GM18861 (cell line): ENCODE data around the gene GABRR1.

ENCODE experiments used
- ATAC-seq: cut with Tn5 transposase; IDR thresholded peaks from one replicate; pipeline ENCODE4 v1.9.1; 2021; ENCODE audit not compliant: unreplicated experiment

GABRR1 gene

GRCh38 chr6:89216411-89216810, 747 bp downstream of the GABRR1 start:
- no peak for ATAC-seq

GRCh38 chr6:89215391-89215790, 1.8 kb downstream of the GABRR1 start:
- no peak for ATAC-seq

GRCh38 chr6:89214197-89214596, 3.0 kb downstream of the GABRR1 start:
- no peak for ATAC-seq

DNA sequence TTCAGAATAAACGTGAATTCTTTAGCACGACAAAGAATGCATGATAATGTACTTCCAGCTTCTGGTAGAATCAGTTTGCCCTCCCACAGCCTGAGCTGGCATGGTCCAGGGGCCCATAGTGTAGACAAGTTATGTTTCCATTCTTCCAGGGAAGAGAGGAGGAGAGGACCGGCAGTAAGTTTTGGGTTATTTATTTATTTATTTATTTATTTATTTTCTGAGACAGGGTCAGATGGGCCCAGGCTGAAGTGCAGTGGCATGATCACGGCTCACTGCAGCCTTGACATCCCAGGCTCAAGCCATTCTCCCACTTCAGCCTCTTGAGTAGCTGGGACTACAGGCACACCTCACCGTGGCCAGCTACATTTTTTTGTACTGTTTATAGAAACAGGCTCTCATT, 4.7 kb downstream of the GABRR1 start:
- no peak for ATAC-seq

- ATAC-seq: no peak
Observed at GRCh38 chr6:89209457-89209856, 7.7 kb downstream of the GABRR1 start.

DNA sequence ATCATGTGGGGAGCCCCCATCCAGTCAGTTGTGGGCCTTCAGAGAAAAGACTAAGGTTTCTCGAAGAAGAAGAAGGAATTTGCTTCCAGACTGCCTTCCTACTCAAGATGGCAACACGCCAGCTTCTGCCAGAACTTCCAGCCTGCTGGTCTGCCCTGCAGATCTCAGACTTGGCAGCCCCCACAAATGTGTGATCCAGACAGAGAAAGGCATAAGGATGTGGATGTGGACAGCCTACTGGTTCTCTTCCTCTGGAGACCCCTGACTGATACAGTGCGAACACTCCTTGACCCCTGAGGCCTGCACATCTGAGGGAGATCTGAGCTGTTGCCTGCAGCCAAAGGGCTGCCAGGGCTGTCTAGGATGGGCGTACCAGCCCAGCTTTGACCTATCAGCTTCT, 8.6 kb downstream of the GABRR1 start:
- ATAC-seq: no peak

GRCh38 chr6:89205819-89206218, 11.3 kb downstream of the GABRR1 start:
- ATAC-seq: no peak

- ATAC-seq: no peak
Observed at GRCh38 chr6:89204096-89204495, 13.1 kb downstream of the GABRR1 start.

DNA sequence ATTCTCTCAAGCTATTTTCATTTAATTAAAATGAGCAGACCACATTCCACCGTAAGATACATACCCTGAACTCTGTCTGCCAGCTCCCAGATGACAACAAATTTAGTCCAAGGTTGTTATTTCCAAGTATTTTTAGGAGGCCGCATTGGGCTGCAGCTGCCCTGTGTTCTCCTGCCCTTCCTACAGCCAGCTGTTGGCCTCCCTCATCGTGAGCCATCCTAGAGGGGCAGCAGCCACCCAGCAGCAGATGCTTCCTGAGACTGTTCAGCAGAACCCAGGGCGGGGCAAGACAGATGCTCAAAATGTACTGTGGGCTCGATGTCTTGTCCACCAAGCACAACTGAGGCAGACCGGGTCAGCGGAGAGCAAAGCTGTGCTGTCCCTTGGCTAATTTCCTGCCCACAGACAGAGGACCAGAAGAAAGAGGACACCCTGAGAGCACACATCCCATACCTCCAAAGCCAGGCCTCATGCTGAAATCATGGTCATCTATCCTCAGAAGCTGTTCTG, 16.4 kb downstream of the GABRR1 start:
- no peak for ATAC-seq

DNA sequence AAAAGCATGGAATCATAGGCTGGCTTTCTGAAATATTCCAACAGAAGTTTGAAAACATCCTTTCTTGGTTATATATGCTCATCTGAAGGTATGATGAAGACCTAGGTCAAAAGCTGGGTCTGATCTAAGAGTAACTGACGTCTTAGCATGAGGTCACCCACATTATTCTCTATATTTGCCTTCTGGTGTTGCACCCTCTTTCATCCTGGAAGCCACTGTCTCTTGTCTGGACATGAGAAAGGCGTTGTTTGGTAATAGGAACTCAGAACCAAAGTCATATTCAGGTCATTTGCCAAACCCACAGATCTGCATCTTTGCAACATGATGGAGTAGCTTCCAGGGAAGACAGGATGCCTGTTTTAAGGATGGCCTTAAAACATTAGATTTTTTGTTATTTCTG, 17.6 kb downstream of the GABRR1 start:
- ATAC-seq: no peak

DNA sequence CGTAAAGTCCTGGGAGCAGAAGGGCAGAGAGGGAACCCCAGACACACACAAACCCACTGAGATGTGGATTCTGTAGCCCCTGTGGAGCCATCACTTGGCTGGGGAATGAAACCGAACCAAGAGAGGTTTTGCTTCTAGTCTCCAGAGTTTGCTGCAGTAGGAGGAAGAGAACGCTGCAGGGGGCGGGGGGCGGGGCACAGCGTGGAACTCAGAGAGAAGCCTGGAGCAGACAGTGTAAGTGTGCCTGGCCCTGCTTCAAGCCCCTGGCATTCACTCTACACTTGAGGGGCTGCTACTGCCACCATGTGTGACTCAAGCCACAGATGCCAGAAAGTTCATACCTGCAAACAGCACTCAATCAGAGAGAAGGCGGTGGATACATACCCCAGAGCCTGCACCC, 18.9 kb downstream of the GABRR1 start:
- ATAC-seq: no peak

DNA sequence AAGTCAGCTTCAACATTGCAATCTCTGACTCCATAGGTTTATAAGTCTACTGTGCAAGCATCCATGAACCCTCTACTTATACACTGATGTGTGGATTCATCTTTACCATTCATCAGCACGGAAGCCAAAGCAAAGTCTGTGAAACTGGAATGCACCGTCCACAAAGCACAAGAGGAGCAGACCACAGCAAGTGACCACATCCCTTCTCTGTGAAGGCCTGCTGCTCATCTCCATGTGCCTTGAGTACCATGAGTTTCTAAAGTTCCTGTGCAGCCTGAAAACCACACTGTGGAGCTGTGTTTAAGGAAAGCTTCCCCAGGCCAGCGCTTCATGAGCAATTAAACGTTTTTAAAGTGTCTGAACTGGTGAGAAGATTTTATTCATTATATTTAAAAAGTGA, 20.0 kb downstream of the GABRR1 start:
- ATAC-seq: no peak

GRCh38 chr6:89194559-89194958, 22.6 kb downstream of the GABRR1 start:
- no peak for ATAC-seq

- ATAC-seq: no peak
Observed at GRCh38 chr6:89190741-89191140, 26.4 kb downstream of the GABRR1 start.

DNA sequence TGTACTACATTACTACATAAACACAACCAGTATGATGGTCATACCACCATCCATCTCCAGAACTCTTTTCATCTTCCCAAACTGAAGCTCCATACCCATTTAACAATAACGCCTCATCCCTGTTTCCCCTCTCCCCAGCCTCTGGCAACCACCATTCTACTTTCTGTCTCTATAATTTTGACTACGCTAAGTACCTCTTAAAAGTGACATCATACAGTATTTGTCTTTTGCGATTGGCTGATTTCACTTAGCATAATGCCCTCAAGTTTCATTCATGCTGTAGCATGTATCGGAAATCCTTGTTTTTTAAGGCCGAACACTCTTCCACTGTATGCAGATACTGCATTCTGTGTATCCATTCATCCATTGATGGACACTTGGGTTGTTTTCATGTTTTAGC, 29.7 kb downstream of the GABRR1 start:
- no peak for ATAC-seq

GRCh38 chr6:89186762-89187161, 30.4 kb downstream of the GABRR1 start:
- no peak for ATAC-seq

DNA sequence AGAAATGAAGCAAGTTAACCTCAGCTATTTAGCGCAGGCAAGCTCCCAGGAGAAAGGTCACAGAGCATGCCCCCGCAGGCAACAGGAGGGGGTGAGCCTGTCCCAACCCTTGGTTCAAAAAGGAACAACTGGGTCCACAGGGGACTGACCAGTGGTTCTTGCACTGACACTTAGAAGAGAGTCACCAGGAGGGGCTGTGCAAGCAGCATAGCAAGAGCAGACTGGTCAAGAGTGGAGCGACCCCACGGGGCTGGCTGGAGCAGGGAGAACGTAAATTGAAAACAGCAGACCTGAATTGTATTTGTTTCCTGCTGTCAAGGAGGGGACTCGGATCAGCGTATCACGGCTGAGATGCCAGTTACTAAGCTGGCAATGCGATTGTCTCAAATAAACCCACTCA, 32.8 kb downstream of the GABRR1 start:
- ATAC-seq: no peak

GRCh38 chr6:89183294-89183693, 33.9 kb downstream of the GABRR1 start:
- ATAC-seq: no peak

DNA sequence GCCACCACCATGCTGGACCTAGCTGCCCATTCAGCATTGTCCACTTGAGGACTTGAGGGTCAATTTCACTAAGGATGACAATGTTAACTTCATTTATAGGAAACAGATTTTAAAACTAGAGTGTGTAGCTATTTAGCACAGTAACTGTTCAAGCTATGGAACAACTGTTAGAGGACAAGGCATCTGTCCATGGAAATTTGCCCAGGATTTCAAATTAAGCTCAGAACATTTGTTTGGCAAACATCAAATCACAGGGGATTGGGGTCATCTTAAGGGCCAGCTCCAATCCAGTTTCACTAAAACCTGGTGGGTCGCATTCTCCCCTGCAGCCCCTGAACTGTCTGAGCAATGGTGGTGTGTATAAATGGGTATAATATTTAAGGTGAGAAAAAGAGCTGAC, 36.2 kb downstream of the GABRR1 start:
- no peak for ATAC-seq

GRCh38 chr6:89180112-89180511, 37.0 kb downstream of the GABRR1 start:
- no peak for ATAC-seq

DNA sequence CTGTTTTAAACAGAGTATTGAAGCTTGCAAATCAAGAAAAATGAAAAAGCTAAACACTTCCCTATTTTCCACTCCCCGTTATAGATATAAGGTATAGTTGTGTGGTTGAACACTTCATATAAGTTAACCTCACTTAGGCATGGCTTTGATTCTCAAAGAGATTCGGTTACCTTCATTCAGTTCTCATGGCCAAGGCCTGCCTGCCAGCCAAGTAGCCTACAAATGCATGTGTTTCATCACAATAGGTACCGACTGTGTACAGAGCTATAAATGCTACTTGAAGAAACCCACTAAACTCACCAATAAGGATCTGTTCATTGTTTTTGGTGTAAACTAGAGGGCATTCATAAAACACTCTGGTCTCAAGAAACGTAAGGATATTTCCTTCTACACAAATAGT, 43.5 kb downstream of the GABRR1 start:
- no peak for ATAC-seq

DNA sequence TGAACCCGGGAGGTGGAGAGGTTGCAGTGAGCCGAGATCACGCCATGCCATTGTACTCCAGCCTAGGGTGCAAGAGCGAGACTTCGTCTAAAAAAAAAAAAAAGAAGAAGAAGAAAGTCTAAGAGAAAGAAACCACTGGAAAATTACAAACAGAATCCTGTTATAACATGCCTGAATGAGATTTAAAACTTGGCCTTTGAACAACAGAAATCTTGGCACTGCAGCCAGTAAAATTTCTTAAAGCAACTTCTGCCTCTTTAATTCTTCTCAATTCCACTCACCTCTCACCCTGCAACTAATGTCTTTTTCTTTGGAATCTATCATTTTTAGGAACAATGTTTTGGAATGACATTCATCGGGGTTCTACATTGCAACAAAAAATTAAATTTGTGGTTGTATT, 45.0 kb downstream of the GABRR1 start:
- ATAC-seq: no peak

DNA sequence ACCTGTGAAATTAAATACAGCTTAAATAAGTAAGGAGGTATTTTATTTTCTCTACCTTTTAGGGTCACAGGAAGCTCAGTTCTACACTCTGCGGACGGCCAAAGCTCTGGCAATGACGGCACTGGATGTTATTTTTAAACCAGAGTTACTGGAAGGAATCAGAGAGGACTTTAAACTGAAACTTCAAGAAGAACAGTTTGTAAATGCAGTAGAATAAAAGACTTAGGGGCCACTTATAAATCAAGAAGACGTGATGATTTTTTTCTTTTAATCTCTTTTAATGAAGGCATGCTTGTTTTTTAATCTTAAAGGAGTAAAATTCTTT, 55.1 kb downstream of the GABRR1 start:
- no peak for ATAC-seq
